KBM-7 (cell line): ENCODE data around the gene ATAD2B.
"Not testable (repeated sequence)": the region's sequence is repeated elsewhere in the genome, so short reads cannot be mapped to it uniquely, and the experiment has no call there.

ENCODE experiments used
- DNase-seq: peaks from one replicate; pipeline ENCODE4 v3.0.0-alpha.2; 2015
- in situ Hi-C: fragments of 300-500 bp; cut with MboI; formaldehyde crosslinking; loops from 2 replicates; pipeline ENCODE4 v1.14.3; 2020; ENCODE audit warnings: low sequenced_read_pairs, low pct_unique_long_range_greater_than_20kb, mixed read lengths

Gene ATAD2B

GRCh38 chr2:23762141-23762540 is 164.8 kb downstream of the ATAD2B start:
- in situ Hi-C loops = no loop called here
- DNase-seq = no peak

- in situ Hi-C loops = no loop called here
These were observed 165.3 kb downstream of the ATAD2B start for GRCh38 chr2:23761638-23762037.

GRCh38 chr2:23760736-23761135 is 166.2 kb downstream of the ATAD2B start:
- in situ Hi-C loops = no loop called here
- DNase-seq = peak; percentile 25

More at GRCh38 chr2:23761638-23762037, 165.3 kb downstream of the ATAD2B start:
- DNase-seq = peak; percentile 13

- DNase-seq = no peak
- in situ Hi-C loops = no loop called here
These were observed 169.1 kb downstream of the ATAD2B start for GRCh38 chr2:23757686-23758433.

- in situ Hi-C loops = no loop called here
- no peak for DNase-seq
These were observed 170.2 kb downstream of the ATAD2B start for GRCh38 chr2:23756593-23757292.

GRCh38 chr2:23754970-23755369 is 172.0 kb downstream of the ATAD2B start:
- in situ Hi-C loops = no loop called here
- DNase-seq = no peak

GRCh38 chr2:23753291-23754010 is 173.5 kb downstream of the ATAD2B start:
- DNase-seq = no peak
- in situ Hi-C loops = no loop called here

- in situ Hi-C loops = no loop called here
These were observed 175.1 kb downstream of the ATAD2B start for GRCh38 chr2:23751747-23752265.

GRCh38 chr2:23746141-23746863 is 180.6 kb downstream of the ATAD2B start:
- no peak for DNase-seq
- in situ Hi-C loops = no loop called here

More at GRCh38 chr2:23751747-23752265, 175.1 kb downstream of the ATAD2B start:
- DNase-seq = no peak

GRCh38 chr2:23745726-23746105 is 181.2 kb downstream of the ATAD2B start:
- in situ Hi-C loops = no loop called here
- no peak for DNase-seq

GRCh38 chr2:23745068-23745725 is 181.7 kb downstream of the ATAD2B start:
- DNase-seq = no peak
- in situ Hi-C loops = no loop called here

GRCh38 chr2:23736783-23737182 is 190.1 kb downstream of the ATAD2B start:
- in situ Hi-C loops, DNase-seq: not testable (repeated sequence)

GRCh38 chr2:23734416-23734815 is 192.5 kb downstream of the ATAD2B start:
- peak; percentile 34 for DNase-seq
- in situ Hi-C loops = no loop called here

- in situ Hi-C loops, DNase-seq: not testable (repeated sequence)
These were observed 203.9 kb downstream of the ATAD2B start for GRCh38 chr2:23723029-23723428.

- in situ Hi-C loops = no loop called here
- DNase-seq = no peak
These were observed 204.7 kb downstream of the ATAD2B start for GRCh38 chr2:23722255-23722654.

- in situ Hi-C loops = no loop called here
- DNase-seq = no peak
These were observed 205.5 kb downstream of the ATAD2B start for GRCh38 chr2:23721454-23721826.

GRCh38 chr2:23720705-23721453 is 206.0 kb downstream of the ATAD2B start:
- no peak for DNase-seq
- in situ Hi-C loops = no loop called here

- no peak for DNase-seq
- in situ Hi-C loops = no loop called here
These were observed 207.2 kb downstream of the ATAD2B start for GRCh38 chr2:23719716-23720115.
